Measurements from ENCODE around the gene RBM7. TPM values are rescaled to one million over a fixed set of nuclear protein-coding genes. Genes with fewer than 3 reads are reported as not detected.

RBM7 gene
- total RNA-seq, 4 donors from 2014 or later = 20.8 to 30.1 (median 23.7) TPM

DNA sequence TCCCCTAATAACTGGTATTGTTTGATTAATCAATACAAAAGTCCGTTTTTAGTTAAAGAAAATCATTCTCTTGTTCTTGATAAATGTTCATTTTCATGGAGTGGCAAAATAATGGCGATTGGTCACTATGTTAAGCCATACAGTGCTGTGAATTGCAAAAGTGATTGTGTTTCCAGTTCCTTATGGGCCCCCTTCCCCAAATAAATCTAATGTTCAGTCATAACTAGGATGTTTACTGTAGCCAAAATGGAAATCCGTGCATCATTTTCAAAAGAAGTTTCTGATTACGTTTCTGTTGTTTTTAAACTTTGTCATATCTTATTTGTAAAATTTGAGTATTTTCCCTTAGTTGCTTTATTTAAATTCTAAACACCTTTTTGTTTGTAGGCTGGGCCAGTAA, 845 bp downstream of the RBM7 start:
- Histone ChIP-seq H3K36me3 (peaks cover 6 to 7% of the 10 kb centered on the region in 2 donors), H3K27me3 (no peaks in the 10 kb centered on the region), H3K27ac (peak overlapping the region; percentile 90 to 99 (median 98)), H3K4me3 (replicated peaks in 1 of 3) (peak overlapping the region; percentile 46 to 77 (median 59)), H3K4me1 (peaks cover 15 to 24% of the 10 kb centered on the region in 2 donors), H3K9me3 (no peaks in the 10 kb centered on the region)
- 1 to 2% methylated on average over 4 of the region's 4 CpGs for WGBS, 2 donors
- intact Hi-C loops (cut with DNase I) = no loop called here
- TF ChIP-seq, protein P1, sequence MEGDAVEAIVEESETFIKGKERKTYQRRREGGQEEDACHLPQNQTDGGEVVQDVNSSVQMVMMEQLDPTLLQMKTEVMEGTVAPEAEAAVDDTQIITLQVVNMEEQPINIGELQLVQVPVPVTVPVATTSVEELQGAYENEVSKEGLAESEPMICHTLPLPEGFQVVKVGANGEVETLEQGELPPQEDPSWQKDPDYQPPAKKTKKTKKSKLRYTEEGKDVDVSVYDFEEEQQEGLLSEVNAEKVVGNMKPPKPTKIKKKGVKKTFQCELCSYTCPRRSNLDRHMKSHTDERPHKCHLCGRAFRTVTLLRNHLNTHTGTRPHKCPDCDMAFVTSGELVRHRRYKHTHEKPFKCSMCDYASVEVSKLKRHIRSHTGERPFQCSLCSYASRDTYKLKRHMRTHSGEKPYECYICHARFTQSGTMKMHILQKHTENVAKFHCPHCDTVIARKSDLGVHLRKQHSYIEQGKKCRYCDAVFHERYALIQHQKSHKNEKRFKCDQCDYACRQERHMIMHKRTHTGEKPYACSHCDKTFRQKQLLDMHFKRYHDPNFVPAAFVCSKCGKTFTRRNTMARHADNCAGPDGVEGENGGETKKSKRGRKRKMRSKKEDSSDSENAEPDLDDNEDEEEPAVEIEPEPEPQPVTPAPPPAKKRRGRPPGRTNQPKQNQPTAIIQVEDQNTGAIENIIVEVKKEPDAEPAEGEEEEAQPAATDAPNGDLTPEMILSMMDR (IDR thresholded peaks at IDR 0.05) = no peak
- no peak for TF ChIP-seq POLR2A (IDR thresholded peaks at IDR 0.05)
- no peak for DNase-seq

DNA sequence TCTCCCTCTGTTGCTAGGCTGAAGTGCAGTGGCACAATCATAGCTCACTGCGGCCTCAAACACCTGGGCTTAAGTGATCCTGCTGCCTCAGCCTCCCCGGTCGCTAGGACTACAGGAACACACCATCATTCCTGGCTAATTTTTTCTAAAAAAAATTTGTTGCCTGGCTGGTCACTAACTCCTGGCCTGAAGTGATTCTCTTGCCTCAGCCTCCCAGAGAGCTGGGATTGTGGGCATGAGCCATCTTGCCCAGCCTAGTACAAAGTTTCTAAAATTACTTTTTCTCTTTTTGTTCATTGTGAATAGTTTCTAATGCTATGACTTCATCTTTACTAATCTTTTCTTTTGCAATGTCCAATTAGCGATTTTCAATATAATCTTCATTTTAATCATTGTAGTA, 12.5 kb downstream of the RBM7 start:
- intact Hi-C loops (cut with DNase I) = no loop called here
- peaks cover 7 to 15% of the 10 kb centered on the region in 2 donors for H3K36me3 ChIP-seq
- no peak for DNase-seq
- no peaks in the 10 kb centered on the region for H3K27me3 ChIP-seq
- H3K4me3 ChIP-seq (replicated peaks in 1 of 3) = no peak overlapping the region
- no peaks in the 10 kb centered on the region for H3K4me1 ChIP-seq
- 96 to 100% methylated on average over 4 of the region's 4 CpGs for WGBS, 2 donors
- H3K27ac ChIP-seq = no peak overlapping the region
- no peaks in the 10 kb centered on the region for H3K9me3 ChIP-seq
- no peak for TF ChIP-seq POLR2A (IDR thresholded peaks at IDR 0.05)
- TF ChIP-seq, protein P1 (IDR thresholded peaks at IDR 0.05) = no peak

DNA sequence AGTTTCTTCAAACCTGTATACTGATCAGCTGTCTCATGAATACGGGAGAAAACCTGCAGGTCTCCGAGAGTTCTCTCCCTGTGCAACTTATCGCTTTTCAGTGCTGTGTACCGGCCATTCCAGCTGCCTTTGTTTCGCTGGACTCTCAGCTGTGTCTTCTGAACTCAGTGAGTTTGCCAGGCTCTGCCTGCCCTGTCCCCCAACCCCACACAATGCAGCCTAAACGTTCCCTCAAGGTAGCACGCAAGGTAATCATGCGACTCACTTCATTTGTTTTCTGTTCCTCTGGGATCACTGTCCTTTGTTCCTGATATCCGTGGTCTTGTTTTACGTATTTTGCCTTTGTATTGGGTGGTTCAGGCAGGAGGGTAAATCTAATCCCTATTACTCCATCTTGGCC, 13.5 kb downstream of the RBM7 start:
- TF ChIP-seq, protein P1 (IDR thresholded peaks at IDR 0.05) = no peak
- TF ChIP-seq POLR2A (IDR thresholded peaks at IDR 0.05) = no peak
- DNase-seq = no peak
- Histone ChIP-seq H3K9me3 (no peaks in the 10 kb centered on the region), H3K4me1 (no peaks in the 10 kb centered on the region), H3K36me3 (peaks cover 6 to 8% of the 10 kb centered on the region in 2 donors), H3K27me3 (no peaks in the 10 kb centered on the region), H3K4me3 (replicated peaks in 1 of 3) (no peak overlapping the region), H3K27ac (no peak overlapping the region)
- intact Hi-C loops (cut with DNase I) = no loop called here
- WGBS, 2 donors = 90 to 95% methylated on average over 10 of the region's 10 CpGs

DNA sequence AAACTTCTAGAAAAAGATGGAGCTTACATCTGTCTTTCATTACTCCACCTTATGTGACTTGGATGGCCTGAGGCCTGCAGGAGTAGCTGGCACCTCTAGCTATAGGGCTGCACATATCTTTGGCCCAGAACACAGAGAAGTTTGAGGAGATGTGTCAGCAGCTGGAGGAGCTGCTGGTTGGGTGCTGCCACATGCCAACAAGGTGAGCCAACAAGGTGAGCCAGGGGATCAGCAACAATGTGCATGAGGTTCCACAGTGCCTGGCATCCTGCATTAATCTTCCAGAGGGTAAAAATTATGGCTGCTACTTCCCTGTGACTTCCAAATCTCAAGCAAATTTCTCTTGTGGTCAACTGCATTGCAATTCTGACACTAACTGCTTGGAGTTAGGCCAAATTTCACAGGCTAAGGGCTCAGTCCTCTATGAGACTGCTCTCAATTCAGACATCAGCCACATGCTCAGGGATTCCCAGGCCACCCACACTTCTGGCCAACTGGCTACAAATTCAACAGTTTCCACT, 16.0 kb downstream of the RBM7 start:
- H3K27ac ChIP-seq = no peak overlapping the region
- no peaks in the 10 kb centered on the region for H3K27me3 ChIP-seq
- DNase-seq = no peak
- H3K9me3 ChIP-seq = no peaks in the 10 kb centered on the region
- intact Hi-C loops (cut with DNase I) = no loop called here
- no peaks in the 10 kb centered on the region for H3K4me1 ChIP-seq
- H3K4me3 ChIP-seq (replicated peaks in 1 of 3) = no peak overlapping the region
- TF ChIP-seq, protein P1 (IDR thresholded peaks at IDR 0.05) = no peak
- TF ChIP-seq POLR2A (IDR thresholded peaks at IDR 0.05) = no peak
- H3K36me3 ChIP-seq = peaks cover 0 to 3% of the 10 kb centered on the region in 2 donors

DNA sequence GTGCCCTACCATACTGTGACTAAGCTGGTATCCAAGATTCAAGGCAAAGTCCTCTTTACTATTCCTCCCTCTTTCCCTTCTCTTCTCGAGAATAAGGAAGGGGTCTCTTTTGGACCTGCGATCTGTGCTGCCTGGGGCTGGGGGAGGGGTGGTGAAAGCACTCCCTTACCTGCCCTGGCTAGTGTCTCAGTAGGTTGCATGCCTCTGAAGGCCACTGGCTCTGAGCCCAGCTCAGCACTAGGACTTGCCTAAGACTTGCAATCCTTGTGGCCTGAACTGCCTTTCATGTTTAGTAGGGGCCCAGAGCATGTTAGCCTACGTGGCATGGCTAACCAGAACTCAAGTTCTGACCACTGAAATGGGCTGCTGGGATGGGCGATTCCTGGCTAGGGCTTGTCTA, 25.8 kb downstream of the RBM7 start:
- intact Hi-C loops (cut with DNase I) = no loop called here
- no peaks in the 10 kb centered on the region for H3K9me3 ChIP-seq
- no peak for DNase-seq
- H3K27me3 ChIP-seq = no peaks in the 10 kb centered on the region
- no peak overlapping the region for H3K4me3 ChIP-seq (replicated peaks in 1 of 3)
- H3K36me3 ChIP-seq = no peaks in the 10 kb centered on the region
- H3K27ac ChIP-seq = no peak overlapping the region
- TF ChIP-seq POLR2A (IDR thresholded peaks at IDR 0.05) = no peak
- TF ChIP-seq, protein P1 (IDR thresholded peaks at IDR 0.05) = no peak
- no peaks in the 10 kb centered on the region for H3K4me1 ChIP-seq
- WGBS, 2 donors = 92 to 98% methylated on average over 3 to 4 of the region's 4 CpGs

Data from thyroid gland (tissue), 4 donors.